ENCODE results near the gene LACTBL1.

LACTBL1 gene

GRCh38 chr1:22972760-22973159 is at the start of gene LACTBL1:
TSS of gene LACTBL1 (minus strand) at chr1:22972866. CDS start at chr1:22972316, 550 bp downstream.
- DNase-seq (ENCODE audit: low spot score): no peak
- in situ Hi-C loops (cut with MboI; ENCODE audit: low sequenced_read_pairs, unreplicated experiment): loop anchor here (10.0 kb wide), 1 partner anchor 122 kb away; no protein-coding TSS in a partner anchor
- no peak for TF ChIP-seq CTCF (IDR thresholded peaks at IDR 0.05; ENCODE audit: borderline replicate concordance, control extremely low read depth, extremely low read depth, insufficient read depth, missing control alignments)

- no peak for DNase-seq (ENCODE audit: low spot score)
- in situ Hi-C loops (cut with MboI; ENCODE audit: low sequenced_read_pairs, unreplicated experiment): no loop called here
- TF ChIP-seq CTCF (IDR thresholded peaks at IDR 0.05; ENCODE audit: borderline replicate concordance, control extremely low read depth, extremely low read depth, insufficient read depth, missing control alignments): no peak
These were observed 49.2 kb upstream of the LACTBL1 start for GRCh38 chr1:23021834-23022233.

- in situ Hi-C loops (cut with MboI; ENCODE audit: low sequenced_read_pairs, unreplicated experiment): no loop called here
- no peak for TF ChIP-seq CTCF (IDR thresholded peaks at IDR 0.05; ENCODE audit: borderline replicate concordance, control extremely low read depth, extremely low read depth, insufficient read depth, missing control alignments)
- no peak for DNase-seq (ENCODE audit: low spot score)
These were observed 48.2 kb upstream of the LACTBL1 start for GRCh38 chr1:23020706-23021405.

GRCh38 chr1:23019863-23020625 is 47.4 kb upstream of the LACTBL1 start:
- TF ChIP-seq CTCF (IDR thresholded peaks at IDR 0.05; ENCODE audit: borderline replicate concordance, control extremely low read depth, extremely low read depth, insufficient read depth, missing control alignments): no peak
- peak; percentile 55 for DNase-seq (ENCODE audit: low spot score)
- in situ Hi-C loops (cut with MboI; ENCODE audit: low sequenced_read_pairs, unreplicated experiment): no loop called here

- in situ Hi-C loops (cut with MboI; ENCODE audit: low sequenced_read_pairs, unreplicated experiment): no loop called here
- peak; percentile 94 for DNase-seq (ENCODE audit: low spot score)
- TF ChIP-seq CTCF (IDR thresholded peaks at IDR 0.05; ENCODE audit: borderline replicate concordance, control extremely low read depth, extremely low read depth, insufficient read depth, missing control alignments): peak; percentile 39
These were observed 46.6 kb upstream of the LACTBL1 start, which contains the start of gene KDM1A for GRCh38 chr1:23019094-23019862. TSS of gene KDM1A (plus strand) at chr1:23019468. CDS start at chr1:23019597, 129 bp downstream.

GRCh38 chr1:23018661-23019093 is 46.0 kb upstream of the LACTBL1 start:
- in situ Hi-C loops (cut with MboI; ENCODE audit: low sequenced_read_pairs, unreplicated experiment): no loop called here
- no peak for TF ChIP-seq CTCF (IDR thresholded peaks at IDR 0.05; ENCODE audit: borderline replicate concordance, control extremely low read depth, extremely low read depth, insufficient read depth, missing control alignments)
- DNase-seq (ENCODE audit: low spot score): no peak

Measured in GM13976 (cell line).